Suppressor macrophage treated with lipopolysaccharide for 4 hours (primary cell): Measurements from ENCODE around the gene CCNB1.
"Not testable (repeated sequence)": the region's sequence is repeated elsewhere in the genome, so short reads cannot be mapped to it uniquely, and the experiment has no call there.

Source experiments
- DNase-seq: peaks from one replicate; pipeline ENCODE4 v3.0.0-alpha.2; 2020

Gene CCNB1

GRCh38 chr5:69187342-69187741 lies 20.4 kb downstream of the CCNB1 start:
- no peak for DNase-seq

GRCh38 chr5:69188811-69189161 lies 21.8 kb downstream of the CCNB1 start:
- no peak for DNase-seq

- peak; percentile 94 for DNase-seq
Observed at GRCh38 chr5:69189162-69190086, 22.5 kb downstream of the CCNB1 start, which contains the start of gene CENPH. CENPH (plus strand) TSS chr5:69189583; CDS start chr5:69189635, 52 bp downstream.

GRCh38 chr5:69202497-69202896 lies 35.5 kb downstream of the CCNB1 start:
- no peak for DNase-seq

GRCh38 chr5:69206528-69207190 lies 39.7 kb downstream of the CCNB1 start:
- no peak for DNase-seq

- no peak for DNase-seq
Observed at GRCh38 chr5:69209602-69210001, 42.7 kb downstream of the CCNB1 start.

GRCh38 chr5:69211200-69211599 lies 44.2 kb downstream of the CCNB1 start:
- DNase-seq: no peak

- no peak for DNase-seq
Observed at GRCh38 chr5:69212022-69212421, 45.1 kb downstream of the CCNB1 start.

- DNase-seq: no peak
Observed at GRCh38 chr5:69213513-69214215, 46.7 kb downstream of the CCNB1 start.

GRCh38 chr5:69217151-69217511 lies 50.2 kb downstream of the CCNB1 start:
- no peak for DNase-seq

GRCh38 chr5:69217548-69218526 lies 50.9 kb downstream of the CCNB1 start:
- DNase-seq: peak; percentile 98

GRCh38 chr5:69219939-69220338 lies 53.0 kb downstream of the CCNB1 start:
- no peak for DNase-seq

GRCh38 chr5:69220371-69220770 lies 53.4 kb downstream of the CCNB1 start:
- not testable (repeated sequence) for DNase-seq

- DNase-seq: not testable (repeated sequence)
Observed at GRCh38 chr5:69220833-69221232, 53.9 kb downstream of the CCNB1 start.

GRCh38 chr5:69224520-69224919 lies 57.6 kb downstream of the CCNB1 start:
- no peak for DNase-seq

- no peak for DNase-seq
Observed at GRCh38 chr5:69225860-69226259, 58.9 kb downstream of the CCNB1 start.
